OCI-LY1 (cell line): ENCODE measurements around the gene WDR36.

Experiments used
- CTCF ChIP-seq: fragments of 200-600 bp; sonication (generic), shearing (Covaris generic); IDR thresholded peaks from 2 replicates; pipeline ENCODE4 v1.5.1; 2017; ENCODE audit warnings: mild to moderate bottlenecking, antibody characterized with exemption, low read length, moderate library complexity, mixed read lengths
- EZH2 ChIP-seq: fragments of 200-600 bp; sonication (generic), shearing (Covaris generic); IDR thresholded peaks from 2 replicates; pipeline ENCODE4 v1.8.0; 2017; ENCODE audit warnings: borderline replicate concordance, mixed run types, mild to moderate bottlenecking, antibody characterized with exemption, low read length, moderate library complexity, mixed read lengths

DNA sequence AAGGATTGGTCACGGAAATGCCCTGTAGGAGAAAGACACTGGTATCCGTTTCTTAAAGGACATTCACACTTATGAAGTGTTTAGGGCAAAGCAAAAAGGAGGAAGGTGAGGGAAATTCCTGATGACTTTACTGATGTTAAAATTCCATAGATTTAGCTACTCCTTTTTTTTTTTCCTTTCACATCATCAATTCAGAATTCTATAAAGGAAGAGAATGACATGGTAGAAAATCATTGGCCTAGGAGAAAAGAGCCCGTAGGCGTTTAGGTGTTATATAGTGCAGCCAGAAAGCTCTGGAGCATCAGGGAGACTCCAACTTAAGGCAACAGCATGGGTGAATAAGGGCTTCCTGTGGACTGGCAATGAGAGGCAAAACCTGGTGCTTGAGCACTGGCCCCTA lies 20.7 kb upstream of the WDR36 start, which contains the start of gene TSLP:
- TF ChIP-seq CTCF (no peak), EZH2 (no peak)
